Measurements from ENCODE around the gene LONP2.

The LONP2 gene

GRCh38 chr16:48244080-48244862 lies at the start of gene LONP2:
Gene LONP2 (plus strand): TSS chr16:48244300. CDS start chr16:48244389, 89 bp downstream.
- DNase-seq, result peak; percentile 96

- no peak for DNase-seq
Measured at GRCh38 chr16:48194828-48195556, 49.1 kb upstream of the LONP2 start.

- no peak for DNase-seq
Measured at GRCh38 chr16:48197294-48197693, 46.8 kb upstream of the LONP2 start.

GRCh38 chr16:48201515-48202201 lies 42.4 kb upstream of the LONP2 start:
- DNase-seq, result no peak

- no peak for DNase-seq
Measured at GRCh38 chr16:48203974-48204824, 39.9 kb upstream of the LONP2 start.

GRCh38 chr16:48204825-48205151 lies 39.3 kb upstream of the LONP2 start:
- DNase-seq, result no peak

GRCh38 chr16:48206594-48207242 lies 37.4 kb upstream of the LONP2 start:
- no peak for DNase-seq

- no peak for DNase-seq
Measured at GRCh38 chr16:48210747-48211146, 33.4 kb upstream of the LONP2 start.

GRCh38 chr16:48212033-48212432 lies 32.1 kb upstream of the LONP2 start:
- no peak for DNase-seq

GRCh38 chr16:48215738-48216137 lies 28.4 kb upstream of the LONP2 start:
- DNase-seq, result no peak

GRCh38 chr16:48217708-48218107 lies 26.4 kb upstream of the LONP2 start:
- no peak for DNase-seq

- no peak for DNase-seq
Measured at GRCh38 chr16:48218473-48218872, 25.6 kb upstream of the LONP2 start.

- no peak for DNase-seq
Measured at GRCh38 chr16:48220891-48221290, 23.2 kb upstream of the LONP2 start.

- DNase-seq, result no peak
Measured at GRCh38 chr16:48223490-48223889, 20.6 kb upstream of the LONP2 start.

- no peak for DNase-seq
Measured at GRCh38 chr16:48225456-48225855, 18.6 kb upstream of the LONP2 start.

GRCh38 chr16:48231727-48232492 lies 12.2 kb upstream of the LONP2 start:
- peak; percentile 67 for DNase-seq

- DNase-seq, result peak; percentile 37
Measured at GRCh38 chr16:48232493-48233040, 11.5 kb upstream of the LONP2 start.

- DNase-seq, result no peak
Measured at GRCh38 chr16:48234630-48235029, 9.5 kb upstream of the LONP2 start.

GRCh38 chr16:48235058-48235555 lies 9.0 kb upstream of the LONP2 start:
- DNase-seq, result no peak

GRCh38 chr16:48235556-48236136 lies 8.5 kb upstream of the LONP2 start:
- DNase-seq, result no peak

GRCh38 chr16:48236286-48236685 lies 7.8 kb upstream of the LONP2 start:
- DNase-seq, result no peak
